SK-N-MC (cell line): ENCODE results near the gene GRIK2.

ENCODE experiments used
- EZH2 ChIP-seq: fragments of 200-600 bp; sonication (generic); IDR thresholded peaks from one replicate; pipeline ENCODE4 v1.6.1; 2017; ENCODE audit warnings: antibody characterized with exemption
- POLR2AphosphoS5 ChIP-seq: IDR thresholded peaks from 2 replicates; pipeline ENCODE4 v1.6.1; 2012; ENCODE audit warnings: mild to moderate bottlenecking, low read depth, low read length, borderline replicate concordance

GRCh38 chr6:101413773-101414172 lies 20.3 kb downstream of the GRIK2 start:
- TF ChIP-seq EZH2 (no peak), POLR2AphosphoS5 (no peak)
